Measurements from ENCODE around the gene FAM83G. TPM values are rescaled to one million over a fixed set of nuclear protein-coding genes. Genes with fewer than 3 reads are reported as not detected.

The FAM83G gene
- total and polyA plus RNA-seq, 2 donors (not counting 1 experiment from before 2014, with no cell fraction given) = 2.4 to 6.3 TPM

DNA sequence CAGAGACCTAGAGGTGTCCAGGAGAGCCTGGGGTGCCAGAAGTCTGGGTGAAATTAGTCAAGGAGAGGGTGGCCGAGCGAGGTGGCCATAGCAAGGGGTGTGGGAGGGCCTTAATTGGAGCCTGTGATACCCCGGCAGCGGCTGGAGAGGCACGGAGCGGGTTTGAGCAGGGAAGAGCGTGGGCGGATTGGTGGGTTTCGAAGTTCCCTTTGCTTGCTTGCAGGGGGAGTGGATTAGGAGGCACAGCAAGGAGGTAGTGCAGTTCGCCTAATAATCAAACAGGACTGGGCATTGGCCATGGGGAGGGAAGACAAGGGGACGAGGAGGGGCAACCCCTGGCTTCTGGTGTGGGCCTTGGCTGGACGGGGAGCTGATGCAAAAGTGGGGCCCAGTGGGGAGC lies 5.4 kb upstream of the FAM83G start:
- no peaks in the 10 kb centered on the region for H3K4me1 ChIP-seq (ENCODE audit: control insufficient read depth, extremely low read depth, insufficient read depth, low read length)
- no peak overlapping the region for H3K4me3 ChIP-seq (replicated peaks in 1 of 4; ENCODE audit: control extremely low read depth in 1 of 4, insufficient read depth in 1 of 4, low read depth in 3 of 4, low read length in 4 of 4)
- H3K27me3 ChIP-seq (ENCODE audit: control insufficient read depth, insufficient read depth, low read length) = no peaks in the 10 kb centered on the region
- H3K9me3 ChIP-seq (ENCODE audit: control insufficient read depth, insufficient read depth, low read depth, low read length) = no peaks in the 10 kb centered on the region
- no peaks in the 10 kb centered on the region for H4K20me1 ChIP-seq (ENCODE audit: control insufficient read depth, extremely low read depth, insufficient read depth, low read length)
- TF ChIP-seq, protein P1, sequence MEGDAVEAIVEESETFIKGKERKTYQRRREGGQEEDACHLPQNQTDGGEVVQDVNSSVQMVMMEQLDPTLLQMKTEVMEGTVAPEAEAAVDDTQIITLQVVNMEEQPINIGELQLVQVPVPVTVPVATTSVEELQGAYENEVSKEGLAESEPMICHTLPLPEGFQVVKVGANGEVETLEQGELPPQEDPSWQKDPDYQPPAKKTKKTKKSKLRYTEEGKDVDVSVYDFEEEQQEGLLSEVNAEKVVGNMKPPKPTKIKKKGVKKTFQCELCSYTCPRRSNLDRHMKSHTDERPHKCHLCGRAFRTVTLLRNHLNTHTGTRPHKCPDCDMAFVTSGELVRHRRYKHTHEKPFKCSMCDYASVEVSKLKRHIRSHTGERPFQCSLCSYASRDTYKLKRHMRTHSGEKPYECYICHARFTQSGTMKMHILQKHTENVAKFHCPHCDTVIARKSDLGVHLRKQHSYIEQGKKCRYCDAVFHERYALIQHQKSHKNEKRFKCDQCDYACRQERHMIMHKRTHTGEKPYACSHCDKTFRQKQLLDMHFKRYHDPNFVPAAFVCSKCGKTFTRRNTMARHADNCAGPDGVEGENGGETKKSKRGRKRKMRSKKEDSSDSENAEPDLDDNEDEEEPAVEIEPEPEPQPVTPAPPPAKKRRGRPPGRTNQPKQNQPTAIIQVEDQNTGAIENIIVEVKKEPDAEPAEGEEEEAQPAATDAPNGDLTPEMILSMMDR (conservative IDR thresholded peaks at IDR 0.05 in 1 of 2, IDR thresholded peaks at IDR 0.05 in 1 of 2; ENCODE audit: low read depth in 1 of 2, low read length in 2 of 2) = no peak
- TF ChIP-seq EZH2 (IDR thresholded peaks at IDR 0.05; ENCODE audit: low read length, missing control alignments) = no peak
- no peak overlapping the region for H3K27ac ChIP-seq (ENCODE audit: insufficient read depth, low read length)
- no peak overlapping the region for H3K9ac ChIP-seq (ENCODE audit: insufficient read depth, low read length)
- H3K79me2 ChIP-seq (ENCODE audit: control insufficient read depth, insufficient read depth, low read length) = no peaks in the 10 kb centered on the region
- no peaks in the 10 kb centered on the region for H3K36me3 ChIP-seq (ENCODE audit: control insufficient read depth, insufficient read depth, low read length)
- DNase-seq (ENCODE audit: low read depth in 2 of 2) = no peak
- H3K4me2 ChIP-seq (ENCODE audit: extremely low read depth, insufficient read depth, low read length) = no peak overlapping the region
- no peak overlapping the region for H2AFZ ChIP-seq (ENCODE audit: low read length)

DNA sequence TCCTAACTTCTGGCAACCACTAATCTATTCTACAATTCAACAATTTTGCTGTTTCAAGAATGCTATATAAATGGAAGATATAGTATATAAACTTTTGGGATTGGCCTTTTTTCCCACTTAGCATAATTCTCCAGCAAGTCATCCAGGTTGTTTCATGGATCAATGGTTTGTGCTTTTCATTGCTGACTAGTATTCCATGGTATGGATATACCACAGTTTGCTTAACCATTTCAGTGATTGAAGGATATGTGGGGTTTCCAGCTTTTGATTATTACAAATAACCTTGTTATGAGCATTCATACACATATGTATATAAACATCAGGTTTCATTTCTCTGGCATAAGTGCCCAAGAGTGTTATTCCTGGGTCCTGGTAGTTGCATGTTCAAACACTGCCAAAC lies 2.1 kb upstream of the FAM83G start:
- Histone ChIP-seq H3K4me1 (ENCODE audit: control insufficient read depth, extremely low read depth, insufficient read depth, low read length) (peaks cover 9% of the 10 kb centered on the region), H4K20me1 (ENCODE audit: control insufficient read depth, extremely low read depth, insufficient read depth, low read length) (no peaks in the 10 kb centered on the region), H3K4me3 (replicated peaks in 1 of 4; ENCODE audit: control extremely low read depth in 1 of 4, insufficient read depth in 1 of 4, low read depth in 3 of 4, low read length in 4 of 4) (no peak overlapping the region), H3K27me3 (ENCODE audit: control insufficient read depth, insufficient read depth, low read length) (no peaks in the 10 kb centered on the region), H3K9me3 (ENCODE audit: control insufficient read depth, insufficient read depth, low read depth, low read length) (no peaks in the 10 kb centered on the region), H3K9ac (ENCODE audit: insufficient read depth, low read length) (no peak overlapping the region), H3K79me2 (ENCODE audit: control insufficient read depth, insufficient read depth, low read length) (peaks cover 10% of the 10 kb centered on the region), H2AFZ (ENCODE audit: low read length) (no peak overlapping the region), H3K4me2 (ENCODE audit: extremely low read depth, insufficient read depth, low read length) (no peak overlapping the region), H3K36me3 (ENCODE audit: control insufficient read depth, insufficient read depth, low read length) (no peaks in the 10 kb centered on the region), H3K27ac (ENCODE audit: insufficient read depth, low read length) (no peak overlapping the region)
- DNase-seq (ENCODE audit: low read depth in 2 of 2) = no peak
- TF ChIP-seq, protein P1 (conservative IDR thresholded peaks at IDR 0.05 in 1 of 2, IDR thresholded peaks at IDR 0.05 in 1 of 2; ENCODE audit: low read depth in 1 of 2, low read length in 2 of 2) = no peak
- no peak for TF ChIP-seq EZH2 (IDR thresholded peaks at IDR 0.05; ENCODE audit: low read length, missing control alignments)

DNA sequence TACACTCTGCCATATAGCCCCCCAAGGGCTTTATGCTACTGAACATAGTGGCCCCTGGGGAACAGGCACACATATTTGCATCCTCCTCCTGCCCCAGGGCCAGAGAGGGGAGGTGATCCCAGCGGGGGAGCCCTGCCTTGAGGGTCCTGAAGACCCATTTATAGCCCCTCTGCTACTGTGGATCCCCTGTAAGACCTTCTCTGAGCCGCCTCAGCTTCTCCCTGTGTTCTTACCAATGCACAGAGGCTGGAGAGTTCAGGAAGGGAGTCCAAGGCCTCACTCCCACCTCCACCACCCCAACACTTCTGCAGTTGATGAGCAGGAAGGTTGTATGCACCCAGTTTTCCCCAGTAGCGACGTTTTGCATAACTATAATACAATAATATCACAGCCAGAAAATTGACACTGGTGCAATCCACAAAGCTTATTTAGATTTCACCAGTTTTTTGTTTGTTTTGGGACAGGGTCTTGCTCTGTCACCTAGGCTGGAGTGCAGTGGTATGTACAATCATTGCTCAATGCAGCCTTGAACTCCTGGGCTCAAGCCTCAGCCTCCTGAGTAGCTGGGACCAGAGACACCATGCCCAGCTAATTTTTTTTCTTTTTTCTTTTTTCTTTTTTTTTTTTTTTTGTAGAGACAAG lies 1.3 kb upstream of the FAM83G start:
- Histone ChIP-seq H4K20me1 (ENCODE audit: control insufficient read depth, extremely low read depth, insufficient read depth, low read length) (no peaks in the 10 kb centered on the region), H3K4me3 (replicated peaks in 1 of 4; ENCODE audit: control extremely low read depth in 1 of 4, insufficient read depth in 1 of 4, low read depth in 3 of 4, low read length in 4 of 4) (no peak overlapping the region), H3K9me3 (ENCODE audit: control insufficient read depth, insufficient read depth, low read depth, low read length) (no peaks in the 10 kb centered on the region), H3K27me3 (ENCODE audit: control insufficient read depth, insufficient read depth, low read length) (no peaks in the 10 kb centered on the region), H3K4me1 (ENCODE audit: control insufficient read depth, extremely low read depth, insufficient read depth, low read length) (peaks cover 9% of the 10 kb centered on the region), H2AFZ (ENCODE audit: low read length) (no peak overlapping the region), H3K4me2 (ENCODE audit: extremely low read depth, insufficient read depth, low read length) (no peak overlapping the region), H3K79me2 (ENCODE audit: control insufficient read depth, insufficient read depth, low read length) (peaks cover 10% of the 10 kb centered on the region), H3K27ac (ENCODE audit: insufficient read depth, low read length) (no peak overlapping the region), H3K9ac (ENCODE audit: insufficient read depth, low read length) (no peak overlapping the region), H3K36me3 (ENCODE audit: control insufficient read depth, insufficient read depth, low read length) (no peaks in the 10 kb centered on the region)
- DNase-seq (ENCODE audit: low read depth in 2 of 2) = no peak
- TF ChIP-seq, protein P1 (conservative IDR thresholded peaks at IDR 0.05 in 1 of 2, IDR thresholded peaks at IDR 0.05 in 1 of 2; ENCODE audit: low read depth in 1 of 2, low read length in 2 of 2) = no peak

Data from fibroblast of lung (primary cell).